SK-N-SH treated with all-trans-retinoic acid at 6 μM for 48 hours (cell line): ENCODE results near the gene MTHFS.

Experiments used
- ATAC-seq: fragments of 200-7000 bp; cut with Tn5 transposase; 3 replicates; pipeline ENCODE4 v1.9.1; 2020; ENCODE audit warnings: mild to moderate bottlenecking, moderate library complexity
- ARNTL ChIP-seq: fragments of 450-650 bp; formaldehyde crosslinking; IDR thresholded peaks from 2 replicates; pipeline ENCODE4 v1.5.0; 2020; ENCODE audit warnings: low read depth, mild to moderate bottlenecking, moderate library complexity, borderline replicate concordance
- BACH2 ChIP-seq: fragments of 250-450 bp; sonication (Bioruptor Pico); IDR thresholded peaks from 2 replicates; pipeline ENCODE4 v1.9.0; 2021; ENCODE audit warnings: mild to moderate bottlenecking, borderline replicate concordance
- CSDC2 ChIP-seq: fragments of 250-450 bp; sonication (Bioruptor Pico); IDR thresholded peaks from 2 replicates; pipeline ENCODE4 v1.5.0; 2020; ENCODE audit warnings: mild to moderate bottlenecking, moderate library complexity
- ESRRG ChIP-seq: fragments of 250-450 bp; sonication (Bioruptor Pico); IDR thresholded peaks from 2 replicates; pipeline ENCODE4 v1.6.1; 2021; ENCODE audit warnings: mild to moderate bottlenecking
- GLIS3 ChIP-seq: fragments of 250-450 bp; sonication (Bioruptor Pico); IDR thresholded peaks from 2 replicates; pipeline ENCODE4 v1.5.0; 2020; ENCODE audit warnings: mild to moderate bottlenecking, moderate library complexity
- ISL1 ChIP-seq: fragments of 250-450 bp; sonication (Bioruptor Pico); IDR thresholded peaks from 2 replicates; pipeline ENCODE4 v2.1.2; 2022; ENCODE audit warnings: mild to moderate bottlenecking, moderate library complexity
- OSR1 ChIP-seq: fragments of 250-450 bp; sonication (Bioruptor Pico); IDR thresholded peaks from 2 replicates; pipeline ENCODE4 v1.8.0; 2022; ENCODE audit warnings: moderate library complexity, mild to moderate bottlenecking, inconsistent platforms
- PATZ1 ChIP-seq: fragments of 250-450 bp; sonication (Bioruptor Pico); IDR thresholded peaks from 2 replicates; pipeline ENCODE4 v1.8.0; 2020; ENCODE audit warnings: mild to moderate bottlenecking, moderate library complexity, borderline replicate concordance
- POU6F1 ChIP-seq: fragments of 250-450 bp; sonication (Bioruptor Pico); IDR thresholded peaks from 2 replicates; pipeline ENCODE4 v1.8.0; 2021; ENCODE audit warnings: low read depth, mild to moderate bottlenecking, moderate library complexity, borderline replicate concordance
- PPARA ChIP-seq: fragments of 250-450 bp; sonication (Bioruptor Pico); IDR thresholded peaks from 2 replicates; pipeline ENCODE4 v1.5.0; 2020; ENCODE audit warnings: mild to moderate bottlenecking, borderline replicate concordance
- RARB ChIP-seq: fragments of 250-450 bp; sonication (Bioruptor Pico); IDR thresholded peaks from 2 replicates; pipeline ENCODE4 v1.8.0; 2021; ENCODE audit warnings: mild to moderate bottlenecking, moderate library complexity
- SNAI2 ChIP-seq: fragments of 250-450 bp; sonication (Bioruptor Pico); IDR thresholded peaks from 2 replicates; pipeline ENCODE4 v1.5.0; 2020; ENCODE audit warnings: mild to moderate bottlenecking, moderate library complexity
- TCF4 ChIP-seq: fragments of 250-450 bp; sonication (Bioruptor Pico); IDR thresholded peaks from 2 replicates; pipeline ENCODE4 v1.8.0; 2021; ENCODE audit warnings: mild to moderate bottlenecking, moderate library complexity, borderline replicate concordance
- TSHZ2 ChIP-seq: fragments of 250-450 bp; sonication (Bioruptor Pico); IDR thresholded peaks from 2 replicates; pipeline ENCODE4 v1.5.0; 2020; ENCODE audit warnings: mild to moderate bottlenecking, moderate library complexity
- ZC3H10 ChIP-seq: fragments of 250-450 bp; sonication (Bioruptor Pico); IDR thresholded peaks from 2 replicates; pipeline ENCODE4 v1.5.1; 2021; ENCODE audit warnings: mild to moderate bottlenecking, moderate library complexity
- ZFP3 ChIP-seq: fragments of 250-450 bp; sonication (Bioruptor Pico); IDR thresholded peaks from 2 replicates; pipeline ENCODE4 v1.5.0; 2020; ENCODE audit warnings: mild to moderate bottlenecking, moderate library complexity
- ZFP30 ChIP-seq: fragments of 450-650 bp; formaldehyde crosslinking; IDR thresholded peaks from 2 replicates; pipeline ENCODE4 v1.5.0; 2022; ENCODE audit warnings: mild to moderate bottlenecking, moderate library complexity
- ZNF565 ChIP-seq: fragments of 450-650 bp; formaldehyde crosslinking; conservative IDR thresholded peaks from 2 replicates; pipeline ENCODE4 v1.5.0; 2020; ENCODE audit warnings: low read depth, mild to moderate bottlenecking, moderate library complexity
- ZNF70 ChIP-seq: fragments of 450-650 bp; formaldehyde crosslinking; IDR thresholded peaks from 2 replicates; pipeline ENCODE4 v1.5.0; 2020; ENCODE audit warnings: mild to moderate bottlenecking, moderate library complexity
- ZNF8 ChIP-seq: fragments of 450-650 bp; formaldehyde crosslinking; IDR thresholded peaks from 2 replicates; pipeline ENCODE4 v1.5.0; 2020; ENCODE audit warnings: mild to moderate bottlenecking, moderate library complexity

MTHFS gene

GRCh38 chr15:79874242-79874641 lies 22.6 kb downstream of the MTHFS start:
- no peak for ATAC-seq
- TF ChIP-seq ZNF565 = no peak
- TF ChIP-seq OSR1 (CRISPR knock-in tag) = no peak
- no peak for TF ChIP-seq ISL1
- no peak for TF ChIP-seq TCF4
- no peak for TF ChIP-seq PPARA
- TF ChIP-seq, all 23 proteins: peak for 0

- TF ChIP-seq TCF4 = no peak
- TF ChIP-seq ISL1 = no peak
- TF ChIP-seq PPARA = no peak
- no peak for TF ChIP-seq ZFP30
- TF ChIP-seq ESRRG (CRISPR knock-in tag) = no peak
- no peak for TF ChIP-seq ZNF8 (CRISPR knock-in tag)
- TF ChIP-seq ARNTL (CRISPR knock-in tag) = no peak
- no peak for TF ChIP-seq BACH2 (CRISPR knock-in tag)
- no peak for TF ChIP-seq ZFP3 (CRISPR knock-in tag)
- TF ChIP-seq ZNF565 = no peak
- no peak for TF ChIP-seq PATZ1 (CRISPR knock-in tag)
- TF ChIP-seq OSR1 (CRISPR knock-in tag) = no peak
- no peak for TF ChIP-seq GLIS3 (CRISPR knock-in tag)
- no peak for TF ChIP-seq CSDC2 (CRISPR knock-in tag)
- no peak for TF ChIP-seq POU6F1
- no peak for TF ChIP-seq SNAI2 (CRISPR knock-in tag)
- no peak for TF ChIP-seq TSHZ2
- no peak for TF ChIP-seq RARB (CRISPR knock-in tag)
- TF ChIP-seq ZC3H10 (CRISPR knock-in tag) = no peak
- TF ChIP-seq ZNF70 (CRISPR knock-in tag) = no peak
- ATAC-seq = no peak
Measured at GRCh38 chr15:79872358-79873017, 24.3 kb downstream of the MTHFS start.

GRCh38 chr15:79868554-79868953 lies 28.3 kb downstream of the MTHFS start:
- no peak for ATAC-seq
- TF ChIP-seq GLIS3 (CRISPR knock-in tag) (no peak), ZFP3 (CRISPR knock-in tag) (no peak), POU6F1 (no peak)

- no peak for TF ChIP-seq ZFP30
- TF ChIP-seq ISL1 = peak; percentile 70
- peak; percentile 80; the same call in 1 of the 2 replicates for TF ChIP-seq ZNF8 (CRISPR knock-in tag)
- TF ChIP-seq, all 23 proteins: peak for 2
Measured at GRCh38 chr15:79863886-79864285, 32.9 kb downstream of the MTHFS start.

GRCh38 chr15:79862191-79862590 lies 34.6 kb downstream of the MTHFS start:
- ATAC-seq = no peak
- no peak for TF ChIP-seq TSHZ2
- TF ChIP-seq OSR1 (CRISPR knock-in tag) = no peak
- no peak for TF ChIP-seq ZNF565
- TF ChIP-seq ZNF70 (CRISPR knock-in tag) = no peak
- no peak for TF ChIP-seq GLIS3 (CRISPR knock-in tag)
- no peak for TF ChIP-seq ESRRG (CRISPR knock-in tag)
- no peak for TF ChIP-seq PATZ1 (CRISPR knock-in tag)
- no peak for TF ChIP-seq SNAI2 (CRISPR knock-in tag)
- TF ChIP-seq ZFP3 (CRISPR knock-in tag) = no peak
- TF ChIP-seq ZC3H10 (CRISPR knock-in tag) = no peak

More at GRCh38 chr15:79863886-79864285, 32.9 kb downstream of the MTHFS start:
- ATAC-seq = peak; percentile 41; the same call in 2 of the 3 replicates
